GM12878 (cell line): ENCODE results near the gene TMEM19. TPM values are rescaled to one million over a fixed set of nuclear protein-coding genes. Genes with fewer than 3 reads are reported as not detected.

Source experiments
- ATAC-seq: fragments of 200-7000 bp; cut with Tn5 transposase; 3 replicates; pipeline ENCODE4 v1.9.1; 2020; ENCODE audit warnings: mild to moderate bottlenecking, moderate library complexity
- BruUV-seq: library from RNA; stranded (reverse); fragments of 400-500 nt; replicated peaks from 2 replicates; lab custom pipeline; 2021; lab: Mats Ljungman, UMichigan
- CTCF ChIA-PET: fragments of 300-600 bp; sonication (Branson Sonifier 250); formaldehyde crosslinking; extraction: SDS; loops from one replicate; lab custom pipeline; 2021; ENCODE audit warnings: inconsistent platforms; lab: Yijun Ruan, JAX
- POLR2A ChIA-PET: fragments of 350-600 bp; formaldehyde crosslinking; extraction: SDS; loops from one replicate; lab custom pipeline; 2021; ENCODE audit warnings: inconsistent platforms; lab: Charles Lee
- RAD21 ChIA-PET: fragments of 300-600 bp; sonication (Branson Sonifier 250); formaldehyde crosslinking; loops from one replicate; lab custom pipeline; 2023; ENCODE audit warnings: antibody characterized with exemption; ENCODE audit not compliant: unreplicated experiment; lab: Charles Lee
- SMC1A ChIA-PET: fragments of 300-600 bp; sonication (Branson Sonifier 250); formaldehyde crosslinking; loops from one replicate; lab custom pipeline; 2023; ENCODE audit not compliant: unreplicated experiment, uncharacterized antibody; lab: Charles Lee
- DNase-seq: peaks from one replicate; pipeline ENCODE4 v3.0.0-alpha.2; 2011; ENCODE audit warnings: low read depth, low spot score
- FAIRE-seq: peaks from 3 replicates; lab custom pipeline; 2011; peaks lifted over from hg19 to GRCh38; lab: Jason Lieb, UNC
- H2AFZ ChIP-seq: 2 replicates; pipeline ENCODE4 v1.6.0; 2011; ENCODE audit warnings: low read depth, low read length, control low read depth; ENCODE audit not compliant: control insufficient read depth
- H3K27ac ChIP-seq: 2 replicates; pipeline ENCODE4 v1.5.1; 2011; ENCODE audit warnings: control low read depth; ENCODE audit not compliant: control insufficient read depth, insufficient read depth
- H3K27me3 ChIP-seq, 2 experiments: replicated peaks in 1 of 2; 2 replicates each; pipeline versions ENCODE4 v1.6.0 to v1.6.1; 2011; ENCODE audit warnings: low read length in 1 of 2; ENCODE audit not compliant: control insufficient read depth in 2 of 2, insufficient read depth in 2 of 2
- H3K36me3 ChIP-seq, 2 experiments: 2 replicates each; pipeline ENCODE4 v1.5.1; 2011; ENCODE audit warnings: low read length in 1 of 2; ENCODE audit not compliant: control insufficient read depth in 2 of 2, insufficient read depth in 2 of 2
- H3K4me1 ChIP-seq: 2 replicates; pipeline ENCODE4 v1.6.1; 2011; ENCODE audit warnings: mild to moderate bottlenecking, low read length, moderate library complexity, mixed read lengths; ENCODE audit not compliant: control insufficient read depth, insufficient read depth
- H3K4me2 ChIP-seq: 2 replicates; pipeline ENCODE4 v1.6.0; 2011; ENCODE audit warnings: control low read depth; ENCODE audit not compliant: control insufficient read depth, insufficient read depth
- H3K4me3 ChIP-seq: fragments of 200-600 bp; sonication (generic); 2 replicates; pipeline ENCODE4 v1.5.1; 2016
- H3K79me2 ChIP-seq: 2 replicates; pipeline ENCODE4 v1.6.0; 2011; ENCODE audit warnings: low read length; ENCODE audit not compliant: control insufficient read depth, insufficient read depth
- H3K9ac ChIP-seq: 2 replicates; pipeline ENCODE4 v1.8.0; 2011; ENCODE audit warnings: low read length, control low read depth, mixed read lengths; ENCODE audit not compliant: control insufficient read depth, insufficient read depth
- H3K9me3 ChIP-seq: replicated peaks from 3 replicates; pipeline ENCODE4 v1.5.1; 2011; ENCODE audit warnings: mild to moderate bottlenecking, low read length; ENCODE audit not compliant: control insufficient read depth, insufficient read depth
- H4K20me1 ChIP-seq: 2 replicates; pipeline ENCODE4 v1.6.0; 2011; ENCODE audit not compliant: control insufficient read depth, insufficient read depth
- BACH1 ChIP-seq: fragments of 450-650 bp; IDR thresholded peaks from 2 replicates; pipeline ENCODE4 v1.6.1; 2017; ENCODE audit warnings: mild to moderate bottlenecking, borderline replicate concordance
- FOXM1 ChIP-seq: IDR thresholded peaks from 2 replicates; pipeline ENCODE4 v1.6.1; 2012; ENCODE audit warnings: low read depth, mild to moderate bottlenecking, inconsistent platforms, low read length, moderate library complexity
- LARP7 ChIP-seq: fragments of 450-650 bp; IDR thresholded peaks from 2 replicates; pipeline ENCODE4 v1.6.1; 2017; ENCODE audit warnings: mild to moderate bottlenecking
- NFYB ChIP-seq: IDR thresholded peaks from 2 replicates; pipeline ENCODE4 v1.6.1; 2011; ENCODE audit warnings: low read depth, mild to moderate bottlenecking, low read length, improper control_type of control experiment, moderate library complexity; ENCODE audit not compliant: insufficient read depth
- PAX5 ChIP-seq: IDR thresholded peaks from 2 replicates; pipeline ENCODE4 v1.6.1; 2011; ENCODE audit warnings: low read depth, low read length, borderline replicate concordance
- PML ChIP-seq: IDR thresholded peaks from 2 replicates; pipeline ENCODE4 v1.6.1; 2012; ENCODE audit warnings: low read length, inconsistent platforms
- POLR2AphosphoS5 ChIP-seq: IDR thresholded peaks from 2 replicates; pipeline ENCODE4 v1.6.1; 2011; ENCODE audit warnings: mild to moderate bottlenecking, low read length, inconsistent platforms
- STAT1 ChIP-seq: fragments of 450-650 bp; conservative IDR thresholded peaks from 2 replicates; pipeline ENCODE4 v1.6.1; 2014; ENCODE audit warnings: antibody characterized with exemption, mild to moderate bottlenecking
- TCF7 ChIP-seq: IDR thresholded peaks from 2 replicates; pipeline ENCODE4 v1.6.1; 2014; ENCODE audit warnings: antibody characterized with exemption, borderline replicate concordance
- WGBS: methylation state at CpG from one replicate; pipeline ENCODE4 v1.1.6; 2016; ENCODE audit warnings: low lambda C conversion rate; ENCODE audit not compliant: insufficient replicate concordance, insufficient coverage; ENCODE audit errors: missing lambda C conversion rate; 5-methylcytosine and 5-hydroxymethylcytosine counted together
- in situ Hi-C: fragments of 300-500 bp; cut with MboI; formaldehyde crosslinking; loops from 9 replicates; pipeline ENCODE4 v1.14.3; 2018; ENCODE audit warnings: mixed read lengths
- intact Hi-C: fragments of 100-400 bp; cut with micrococcal nuclease; formaldehyde crosslinking; loops from one replicate; pipeline ENCODE4 v1.14.2; 2022; ENCODE audit not compliant: unreplicated experiment
- polyA plus RNA-seq, 11 experiments: library from polyadenylated mRNA; depleted of rRNA in 4 of 11; unstranded in 6 of 11; stranded (reverse) in 5 of 11; fragments of >200 nt; fragmentation: Nextera tagmentation in 4 of 11; fragmentation: Illumina TruSeq in 1 of 11; extraction: Ambion mirVana in 4 of 11; extraction: Trizol in 1 of 11; gene quantifications; 1 replicate in 1 of 11; 2 replicates in 10 of 11; pipeline versions ENCODE4 v1.2.1 to v1.2.3, GENCODE V29; 2011 to 2016; ENCODE audit warnings: inconsistent platforms in 2 of 11, missing spikeins in 2 of 11, low read depth in 1 of 11
- total RNA-seq, 4 experiments: library from RNA; depleted of rRNA in 3 of 4; stranded (reverse); fragments of >200 nt in 3 of 4; fragmentation: Illumina TruSeq in 1 of 4; extraction: Trizol in 1 of 4; gene quantifications; 2 replicates each; pipeline versions ENCODE4 v1.2.1 to v1.2.3, GENCODE V29; 2013 to 2021
- TF ChIP-seq, protein P1 (sequence below), 3 experiments: IDR thresholded peaks in 2 of 3; conservative IDR thresholded peaks in 1 of 3; 2 replicates each; pipeline ENCODE4 v1.5.1; 2011; ENCODE audit warnings: low read depth in 3 of 3, low read length in 3 of 3, mild to moderate bottlenecking in 3 of 3, control low read depth in 2 of 3, moderate library complexity in 2 of 3, inconsistent platforms in 1 of 3, mixed read lengths in 1 of 3; ENCODE audit not compliant: control insufficient read depth in 2 of 3, insufficient read depth in 1 of 3; ENCODE audit errors: extremely low read depth in 1 of 3

Gene TMEM19
- total and polyA plus RNA-seq, 10 of the 15 experiments (the other 5 are each of a cell fraction or from before 2014, with no cell fraction given) = 26.7 to 54.9 (median 39.3) TPM

DNA sequence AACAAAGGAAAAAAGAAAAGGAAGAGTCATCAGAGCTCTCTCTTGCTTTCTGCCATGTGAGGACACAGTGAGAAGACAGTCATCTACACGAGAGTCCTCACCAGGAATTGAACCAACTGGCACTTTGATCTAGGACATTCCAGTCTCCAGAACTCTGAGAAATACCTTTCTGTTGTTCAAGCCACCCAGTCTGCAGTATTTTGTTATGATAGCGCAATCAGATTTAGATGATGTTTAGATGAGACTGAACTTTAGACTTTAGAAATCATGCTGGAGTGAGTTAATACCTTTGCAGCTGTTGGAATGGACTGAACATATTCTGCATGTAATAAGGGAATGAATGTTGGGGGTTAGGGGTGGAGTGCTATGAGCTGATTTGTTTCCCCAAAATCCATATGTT lies 40.7 kb downstream of the TMEM19 start:
- no peaks in the 10 kb centered on the region for H3K4me1 ChIP-seq
- H3K9ac ChIP-seq = no peak overlapping the region
- POLR2A ChIA-PET = no interaction called here
- no peak overlapping the region for H3K27ac ChIP-seq
- H3K4me3 ChIP-seq = no peak overlapping the region
- WGBS = 61% methylated on average over 2 of the region's 2 CpGs
- ATAC-seq (no peak), DNase-seq (no peak), FAIRE-seq (no peak)
- BruUV-seq = no TSS peak
- RAD21 ChIA-PET = no interaction called here
- CTCF ChIA-PET = interaction anchor here (1.5 kb wide), 1 partner anchor 90 kb away, joined by 3 read pairs; no protein-coding TSS in a partner anchor
- in situ Hi-C loops (loop anchor here (25.0 kb wide), 1 partner anchor 989 kb away; no protein-coding TSS in a partner anchor), intact Hi-C loops (no loop called here)
- no peaks in the 10 kb centered on the region for H3K36me3 ChIP-seq
- SMC1A ChIA-PET = interaction anchor here (0.7 kb wide), 1 partner anchor 9 kb away, joined by 3 read pairs; no protein-coding TSS in a partner anchor
- H4K20me1 ChIP-seq = no peaks in the 10 kb centered on the region
- TF ChIP-seq POLR2AphosphoS5 (no peak), TCF7 (no peak), STAT1 (no peak), LARP7 (no peak), BACH1 (no peak), FOXM1 (no peak), NFYB (no peak), PAX5 (no peak), PML (no peak)
- TF ChIP-seq, protein P1, sequence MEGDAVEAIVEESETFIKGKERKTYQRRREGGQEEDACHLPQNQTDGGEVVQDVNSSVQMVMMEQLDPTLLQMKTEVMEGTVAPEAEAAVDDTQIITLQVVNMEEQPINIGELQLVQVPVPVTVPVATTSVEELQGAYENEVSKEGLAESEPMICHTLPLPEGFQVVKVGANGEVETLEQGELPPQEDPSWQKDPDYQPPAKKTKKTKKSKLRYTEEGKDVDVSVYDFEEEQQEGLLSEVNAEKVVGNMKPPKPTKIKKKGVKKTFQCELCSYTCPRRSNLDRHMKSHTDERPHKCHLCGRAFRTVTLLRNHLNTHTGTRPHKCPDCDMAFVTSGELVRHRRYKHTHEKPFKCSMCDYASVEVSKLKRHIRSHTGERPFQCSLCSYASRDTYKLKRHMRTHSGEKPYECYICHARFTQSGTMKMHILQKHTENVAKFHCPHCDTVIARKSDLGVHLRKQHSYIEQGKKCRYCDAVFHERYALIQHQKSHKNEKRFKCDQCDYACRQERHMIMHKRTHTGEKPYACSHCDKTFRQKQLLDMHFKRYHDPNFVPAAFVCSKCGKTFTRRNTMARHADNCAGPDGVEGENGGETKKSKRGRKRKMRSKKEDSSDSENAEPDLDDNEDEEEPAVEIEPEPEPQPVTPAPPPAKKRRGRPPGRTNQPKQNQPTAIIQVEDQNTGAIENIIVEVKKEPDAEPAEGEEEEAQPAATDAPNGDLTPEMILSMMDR (IDR thresholded peaks at IDR 0.05 in 2 of 3, conservative IDR thresholded peaks at IDR 0.05 in 1 of 3; ENCODE audit: control insufficient read depth in 2 of 3, extremely low read depth in 1 of 3, insufficient read depth in 1 of 3, low read depth in 3 of 3, low read length in 3 of 3) = no peak
- no peak overlapping the region for H2AFZ ChIP-seq
- no peak overlapping the region for H3K4me2 ChIP-seq
- H3K79me2 ChIP-seq = no peaks in the 10 kb centered on the region
- no peaks in the 10 kb centered on the region for H3K27me3 ChIP-seq
- H3K9me3 ChIP-seq = no peaks in the 10 kb centered on the region
